K562 (cell line): ENCODE measurements around the gene CTSG. TPM values are rescaled to one million over a fixed set of nuclear protein-coding genes. Genes with fewer than 3 reads are reported as not detected.
"Not testable (repeated sequence)": the region's sequence is repeated elsewhere in the genome, so short reads cannot be mapped to it uniquely, and the experiment has no call there.

Experiments
- ATAC-seq: fragments of 200-7000 bp; cut with Tn5 transposase; 3 replicates; pipeline ENCODE4 v1.9.1; 2020; ENCODE audit warnings: moderate library complexity
- BruUV-seq: library from RNA; stranded (reverse); fragments of 400-500 nt; replicated peaks from 2 replicates; lab custom pipeline; 2021; lab: Mats Ljungman, UMichigan
- CTCF ChIA-PET: fragments of 300-600 bp; formaldehyde crosslinking; extraction: SDS; loops from one replicate; lab custom pipeline; 2021; ENCODE audit warnings: low intra/inter-chr PET ratio; lab: Yijun Ruan, JAX
- POLR2A ChIA-PET: fragments of 300-600, 350-650 bp; sonication (Branson Sonifier 250); formaldehyde crosslinking; extraction: SDS; loops from one replicate; lab custom pipeline; 2021; ENCODE audit warnings: antibody characterized with exemption, inconsistent platforms; lab: Yijun Ruan, JAX
- DNase-seq, 4 experiments: peaks; one replicate each; pipeline versions ENCODE4 v3.0.0 to v3.0.0-alpha.2; 2011 to 2018; ENCODE audit warnings: low spot score in 3 of 4, mixed read lengths in 3 of 4; ENCODE audit errors: extremely low read depth in 1 of 4
- FAIRE-seq: peaks from 2 replicates; lab custom pipeline; 2011; peaks lifted over from hg19 to GRCh38; lab: Jason Lieb, UNC
- H2AFZ ChIP-seq: 2 replicates; pipeline ENCODE4 v1.6.0; 2011; ENCODE audit warnings: low read depth, low read length, control low read depth, inconsistent platforms
- H3K27ac ChIP-seq: fragments of 200-600 bp; 3 replicates; pipeline ENCODE4 v1.8.0; 2011; ENCODE audit warnings: low read depth, mild to moderate bottlenecking, control low read depth, inconsistent platforms, low read length, moderate library complexity, mixed read lengths; ENCODE audit errors: extremely low read depth
- H3K27me3 ChIP-seq, 2 experiments: fragments of 300-600 bp in 1 of 2; 2 replicates in 1 of 2; 3 replicates in 1 of 2; pipeline versions ENCODE4 v1.6.0 to v1.8.0; 2011; ENCODE audit warnings: inconsistent platforms in 2 of 2, low read length in 2 of 2, mild to moderate bottlenecking in 1 of 2, mixed read lengths in 1 of 2, moderate library complexity in 1 of 2; ENCODE audit not compliant: control insufficient read depth in 2 of 2, insufficient read depth in 2 of 2
- H3K36me3 ChIP-seq: fragments of 300-600 bp; 3 replicates; pipeline ENCODE4 v1.8.0; 2011; ENCODE audit warnings: mild to moderate bottlenecking, low read length, inconsistent platforms; ENCODE audit not compliant: control insufficient read depth, insufficient read depth
- H3K4me1 ChIP-seq, 2 experiments: fragments of 200-600 bp in 1 of 2; replicated peaks in 1 of 2; 2 replicates in 1 of 2; 3 replicates in 1 of 2; pipeline versions ENCODE4 v1.5.1 to v1.8.0; 2011; ENCODE audit warnings: inconsistent platforms in 2 of 2, low read length in 2 of 2, mild to moderate bottlenecking in 1 of 2, mixed read lengths in 1 of 2, moderate library complexity in 1 of 2; ENCODE audit not compliant: control insufficient read depth in 2 of 2, insufficient read depth in 2 of 2
- H3K4me2 ChIP-seq: 2 replicates; pipeline ENCODE4 v1.6.1; 2011; ENCODE audit warnings: low read length, control low read depth, inconsistent platforms, mixed read lengths; ENCODE audit not compliant: insufficient read depth
- H3K4me3 ChIP-seq: fragments of 200-600 bp; sonication (generic), shearing (Covaris generic); 2 replicates; pipeline ENCODE4 v1.5.1; 2016; ENCODE audit warnings: control low read depth, inconsistent platforms
- H3K79me2 ChIP-seq: fragments of 200-600 bp; 3 replicates; pipeline ENCODE4 v1.8.0; 2011; ENCODE audit warnings: low read length, inconsistent platforms; ENCODE audit not compliant: control insufficient read depth, insufficient read depth
- H3K9ac ChIP-seq, 2 experiments: 2 replicates each; pipeline versions ENCODE4 v1.6.0 to v1.6.1; 2011; ENCODE audit warnings: low read depth in 2 of 2, low read length in 2 of 2, control low read depth in 1 of 2, inconsistent platforms in 1 of 2, mild to moderate bottlenecking in 1 of 2, mixed read lengths in 1 of 2; ENCODE audit not compliant: insufficient read depth in 1 of 2
- H3K9me1 ChIP-seq: one replicate; pipeline ENCODE4 v1.6.0; 2011; ENCODE audit warnings: inconsistent platforms, mild to moderate bottlenecking, low read length, moderate library complexity; ENCODE audit not compliant: control insufficient read depth, insufficient read depth
- H3K9me3 ChIP-seq: replicated peaks from 2 replicates; pipeline ENCODE4 v1.5.1; 2011; ENCODE audit warnings: low read depth, low read length, inconsistent platforms; ENCODE audit not compliant: control insufficient read depth, insufficient read depth
- H4K20me1 ChIP-seq: replicated peaks from 2 replicates; pipeline ENCODE4 v1.6.1; 2011; ENCODE audit warnings: low read length, inconsistent platforms, mixed read lengths; ENCODE audit not compliant: control insufficient read depth, insufficient read depth
- ARID2 ChIP-seq: fragments of 450-650 bp; IDR thresholded peaks from 2 replicates; pipeline ENCODE4 v1.6.1; 2017; ENCODE audit warnings: antibody characterized with exemption, mild to moderate bottlenecking
- CHD2 ChIP-seq: IDR thresholded peaks from 2 replicates; pipeline ENCODE4 v1.6.1; 2011; ENCODE audit warnings: low read depth, low read length
- EP300 ChIP-seq: IDR thresholded peaks from 2 replicates; pipeline ENCODE4 v1.6.1; 2012; ENCODE audit warnings: low read length, improper control_type of control experiment
- FOXJ3 ChIP-seq: sonication (generic); formaldehyde crosslinking; IDR thresholded peaks from 2 replicates; pipeline ENCODE4 v1.4.0; 2020; ENCODE audit warnings: mild to moderate bottlenecking, missing genetic modification reagents
- HEY1 ChIP-seq: fragments of 250-450 bp; sonication (Bioruptor Pico); IDR thresholded peaks from 2 replicates; pipeline ENCODE4 v1.5.0; 2020; ENCODE audit warnings: mild to moderate bottlenecking, moderate library complexity, borderline replicate concordance
- KAT2B ChIP-seq: IDR thresholded peaks from one replicate; pipeline ENCODE4 v1.6.1; 2012; ENCODE audit warnings: low read depth, mild to moderate bottlenecking, control low read depth, inconsistent platforms, low read length, moderate library complexity
- MECOM ChIP-seq: fragments of 250-450 bp; sonication (Bioruptor Pico); IDR thresholded peaks from 2 replicates; pipeline ENCODE4 v1.8.0; 2022; ENCODE audit warnings: inconsistent platforms
- NR2C2 ChIP-seq, 2 experiments: fragments of 200-800 bp in 1 of 2; sonication (Bioruptor generic) in 1 of 2; sonication (generic) in 1 of 2; formaldehyde crosslinking in 1 of 2; IDR thresholded peaks; 2 replicates each; pipeline versions ENCODE4 v1.6.1 to v1.8.0; 2016 to 2022; ENCODE audit warnings: mild to moderate bottlenecking in 1 of 2, missing compliant biosample characterization in 1 of 2, missing genetic modification characterization in 1 of 2, missing genetic modification reagents in 1 of 2
- PCBP1 ChIP-seq: fragments of 200-400 bp; formaldehyde crosslinking; IDR thresholded peaks from 2 replicates; pipeline ENCODE4 v1.6.1; 2018; ENCODE audit warnings: mild to moderate bottlenecking, low read depth, low read length; ENCODE audit not compliant: poor library complexity, severe bottlenecking
- RFX7 ChIP-seq: fragments of 250-450 bp; sonication (Bioruptor Pico); IDR thresholded peaks from 2 replicates; pipeline ENCODE4 v1.5.1; 2021; ENCODE audit warnings: mild to moderate bottlenecking
- SP1 ChIP-seq: sonication (generic); formaldehyde crosslinking; IDR thresholded peaks from 2 replicates; pipeline ENCODE4 v1.8.1; 2022; ENCODE audit warnings: mild to moderate bottlenecking, missing genetic modification reagents
- TAL1 ChIP-seq: fragments of 450-650 bp; IDR thresholded peaks from 2 replicates; pipeline ENCODE4 v1.6.1; 2016; ENCODE audit warnings: mild to moderate bottlenecking
- TARDBP ChIP-seq: fragments of 450-650 bp; IDR thresholded peaks from 2 replicates; pipeline ENCODE4 v1.6.1; 2016
- YBX1 ChIP-seq: fragments of 450-650 bp; IDR thresholded peaks from 2 replicates; pipeline ENCODE4 v1.7.1; 2016; ENCODE audit warnings: mild to moderate bottlenecking
- ZBTB8A ChIP-seq: fragments of 450-650 bp; IDR thresholded peaks from 2 replicates; pipeline ENCODE4 v1.6.1; 2018; ENCODE audit warnings: mild to moderate bottlenecking, moderate library complexity; ENCODE audit not compliant: partially characterized antibody
- ZNF239 ChIP-seq: fragments of 250-450 bp; sonication (Bioruptor Pico); IDR thresholded peaks from 2 replicates; pipeline ENCODE4 v1.4.0; 2020; ENCODE audit warnings: mild to moderate bottlenecking
- ZNF586 ChIP-seq: fragments of 450-650 bp; formaldehyde crosslinking; conservative IDR thresholded peaks from 2 replicates; pipeline ENCODE4 v1.4.0; 2020; ENCODE audit warnings: mild to moderate bottlenecking, moderate library complexity
- ZNF707 ChIP-seq: fragments of 250-450 bp; sonication (Bioruptor Pico); conservative IDR thresholded peaks from 2 replicates; pipeline ENCODE4 v1.8.0; 2022; ENCODE audit warnings: inconsistent platforms, mild to moderate bottlenecking, moderate library complexity
- WGBS: fragments of 100-300 bp; shearing (Covaris generic); methylation state at CpG from one replicate; pipeline ENCODE4 v1.1.6; 2016; ENCODE audit warnings: low coverage, mixed read lengths; ENCODE audit not compliant: insufficient coverage; ENCODE audit errors: missing lambda C conversion rate; 5-methylcytosine and 5-hydroxymethylcytosine counted together
- in situ Hi-C: fragments of 300-500 bp; cut with MboI; formaldehyde crosslinking; loops from 4 replicates; pipeline ENCODE4 v1.15.0; 2018; ENCODE audit warnings: inconsistent platforms, mixed read lengths
- intact Hi-C: fragments of 100-400 bp; cut with micrococcal nuclease; formaldehyde crosslinking; loops from 2 replicates; pipeline ENCODE4 v1.14.2; 2022
- polyA plus RNA-seq, 8 experiments: library from polyadenylated mRNA; depleted of rRNA in 4 of 8; stranded (reverse) in 5 of 8; unstranded in 3 of 8; fragments of >200 nt; fragmentation: Nextera tagmentation in 2 of 8; fragmentation: Illumina TruSeq in 1 of 8; extraction: Ambion mirVana in 2 of 8; extraction: Trizol in 1 of 8; gene quantifications; 2 replicates each; pipeline versions ENCODE4 v1.2.1 to v1.2.3, GENCODE V29; 2011 to 2014; ENCODE audit warnings: inconsistent platforms in 1 of 8, missing spikeins in 1 of 8
- total RNA-seq, 7 experiments: library from RNA; depleted of rRNA in 6 of 7; stranded (reverse); fragments of >200 nt in 6 of 7; fragmentation: Illumina TruSeq in 2 of 7; extraction: Trizol in 2 of 7; gene quantifications; 2 replicates each; pipeline versions ENCODE4 v1.2.1 to v1.2.3, GENCODE V29; 2011 to 2021; ENCODE audit warnings: low replicate concordance in 1 of 7

CTSG gene
- total and polyA plus RNA-seq, 9 of the 15 experiments (the other 6 are each of a cell fraction or from before 2014, with no cell fraction given), result not detected

DNA sequence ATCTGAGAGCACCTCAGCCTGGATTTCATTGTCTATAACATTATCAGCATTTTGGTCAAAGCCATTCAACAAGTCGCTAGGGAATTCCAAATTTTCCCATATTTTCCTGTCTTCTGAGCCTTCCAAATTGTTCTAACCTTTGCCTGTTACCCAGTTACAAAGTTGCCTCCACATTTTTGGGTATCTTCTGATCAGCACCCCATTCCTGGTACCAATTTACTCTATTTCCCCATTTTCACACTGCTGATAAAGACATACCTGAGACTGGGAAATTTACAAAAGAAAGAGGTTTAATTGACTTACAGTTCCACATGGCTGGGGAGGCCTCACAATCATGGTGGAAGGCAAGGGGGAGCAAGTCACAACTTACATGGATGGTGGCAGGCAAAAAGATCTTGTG is 27.0 kb downstream of the CTSG start:
- H3K9ac ChIP-seq, intact Hi-C loops, H3K27ac ChIP-seq, H2AFZ ChIP-seq, CTCF ChIA-PET, FAIRE-seq, H3K4me1 ChIP-seq, in situ Hi-C loops, H4K20me1 ChIP-seq, H3K36me3 ChIP-seq, H3K9me3 ChIP-seq, H3K27me3 ChIP-seq, H3K9me1 ChIP-seq, H3K79me2 ChIP-seq, BruUV-seq, H3K4me3 ChIP-seq, POLR2A ChIA-PET, H3K4me2 ChIP-seq, DNase-seq, ATAC-seq: not testable (repeated sequence)
- peak; percentile 73; the same call in 1 of the 2 replicates for TF ChIP-seq ZNF707 (CRISPR knock-in tag)
- 0% methylated on average over 1 of the region's 1 CpG for WGBS

DNA sequence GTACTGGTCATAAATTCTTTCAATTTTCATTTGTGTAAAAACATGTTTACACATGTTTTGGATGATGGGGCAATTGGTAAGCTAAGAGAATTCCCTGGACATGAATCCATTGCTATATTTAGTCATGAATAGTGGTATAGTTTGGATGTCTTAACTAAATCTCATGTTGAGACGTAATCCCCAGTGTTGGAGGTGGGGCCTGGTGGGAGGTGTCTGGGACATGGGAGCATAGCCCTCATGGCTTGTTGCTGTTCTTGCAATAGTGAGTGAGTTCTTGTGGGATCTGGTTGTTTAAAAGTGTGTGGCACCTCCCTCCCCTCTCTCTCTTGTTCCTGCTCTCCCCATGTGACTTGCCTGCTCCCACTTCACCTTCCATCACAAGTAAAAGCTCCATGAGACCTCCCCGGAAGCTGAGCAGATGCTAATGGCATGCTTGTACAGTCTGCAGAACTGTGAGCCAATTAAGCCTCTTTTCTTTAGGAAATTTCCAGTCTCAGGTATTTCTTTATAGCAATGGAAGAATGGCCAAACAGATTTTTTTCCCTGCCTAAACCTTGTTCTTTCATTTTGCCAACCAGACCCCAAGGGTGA is 33.6 kb downstream of the CTSG start:
- H2AFZ ChIP-seq, result no peak overlapping the region
- in situ Hi-C loops, result no loop called here
- H3K4me2 ChIP-seq, result no peak overlapping the region
- 0% methylated on average over 2 of the region's 2 CpGs for whole genome bisulfite sequencing
- no TSS peak for BruUV-seq
- H3K9me1 ChIP-seq, result no peaks in the 10 kb centered on the region
- intact Hi-C loops, result no loop called here
- no peaks in the 10 kb centered on the region for H4K20me1 ChIP-seq
- DNase-seq (no peak), FAIRE-seq (no peak), ATAC-seq (no peak)
- no peak overlapping the region for H3K4me3 ChIP-seq
- H3K9ac ChIP-seq, result no peak overlapping the region
- H3K9me3 ChIP-seq, result no peaks in the 10 kb centered on the region
- H3K36me3 ChIP-seq, result no peaks in the 10 kb centered on the region
- H3K27ac ChIP-seq, result no peak overlapping the region
- H3K79me2 ChIP-seq, result no peaks in the 10 kb centered on the region
- ChIA-PET CTCF (no interaction called here), POLR2A (no interaction called here)
- H3K4me1 ChIP-seq, result no peaks in the 10 kb centered on the region
- no peaks in the 10 kb centered on the region for H3K27me3 ChIP-seq
- no peak for TF ChIP-seq RFX7 (CRISPR knock-in tag)
- TF ChIP-seq ZNF586 (CRISPR knock-in tag), result no peak
- TF ChIP-seq ARID2, result no peak
- TF ChIP-seq ZBTB8A, result no peak
- TF ChIP-seq YBX1, result no peak
- TF ChIP-seq MECOM (CRISPR knock-in tag), result no peak
- TF ChIP-seq SP1 (CRISPR knock-in tag), result no peak
- no peak for TF ChIP-seq FOXJ3 (CRISPR knock-in tag)
- TF ChIP-seq TARDBP, result no peak
- no peak for TF ChIP-seq HEY1 (CRISPR knock-in tag)
- TF ChIP-seq KAT2B, result no peak
- TF ChIP-seq PCBP1, result no peak
- TF ChIP-seq EP300, result no peak
- TF ChIP-seq NR2C2 (CRISPR knock-in tag; IDR thresholded peaks at IDR 0.05), result no peak
- TF ChIP-seq NR2C2 (tag; IDR thresholded peaks at IDR 0.05), result no peak
- no peak for TF ChIP-seq CHD2
- TF ChIP-seq ZNF239 (CRISPR knock-in tag), result no peak
- TF ChIP-seq TAL1, result no peak
